Stimulated activated CD8-positive, alpha-beta memory T cell treated with anti-CD3 and anti-CD28 coated beads, Interleukin-7, amount 100 ng/mL, for 24 hours (primary cell): Measurements from ENCODE around the gene UGDH.
"Not testable (repeated sequence)": the region's sequence is repeated elsewhere in the genome, so short reads cannot be mapped to it uniquely, and the experiment has no call there.

ENCODE experiments used
- DNase-seq: peaks from one replicate; pipeline ENCODE4 v3.0.0-alpha.2; 2020; ENCODE audit warnings: low read depth

Gene UGDH

DNA sequence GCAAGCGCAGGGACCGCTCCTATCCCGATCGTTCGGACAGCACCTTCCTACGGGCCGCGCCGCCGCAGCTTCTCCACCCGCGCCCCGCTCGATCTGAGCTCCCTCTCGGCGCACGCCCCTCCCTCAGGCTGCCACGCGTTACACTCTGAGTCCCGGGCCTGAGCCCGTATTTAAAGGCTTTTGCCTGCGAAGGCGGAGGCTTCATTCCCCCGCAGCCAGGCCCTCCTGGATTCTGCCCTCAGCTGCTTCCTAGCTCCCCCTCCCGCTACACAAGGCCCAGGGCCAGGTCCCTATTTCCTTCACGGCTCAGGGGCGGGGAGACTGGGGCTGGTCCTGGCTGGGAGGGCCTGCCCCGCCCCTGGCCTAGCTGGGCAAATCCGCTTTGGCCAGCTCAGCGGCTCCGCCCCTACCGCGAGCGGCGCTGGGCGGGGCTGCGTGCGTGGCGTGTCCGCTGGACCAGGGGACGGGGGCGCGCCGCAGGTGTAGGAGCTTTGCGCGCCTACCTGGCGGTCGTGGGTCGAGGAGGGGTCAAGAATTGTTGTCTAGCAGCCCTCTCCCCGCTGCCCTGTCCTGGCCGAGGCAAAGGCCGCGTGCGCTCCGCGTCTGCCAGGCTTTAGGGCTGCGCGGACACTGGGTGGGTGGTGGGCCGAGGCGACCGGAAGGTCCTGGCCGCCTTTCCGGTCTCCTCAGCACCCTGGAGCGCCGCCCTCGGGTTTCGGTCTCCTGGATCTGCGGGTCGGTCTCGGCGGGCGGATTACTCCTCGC is at the start of gene UGDH:
Gene UGDH, minus strand, starts transcription at position 144 of the 765 bp plus-strand sequence. CDS start 5,927 bp downstream, outside the sequence.
- DNase-seq, result peak; percentile 78

DNA sequence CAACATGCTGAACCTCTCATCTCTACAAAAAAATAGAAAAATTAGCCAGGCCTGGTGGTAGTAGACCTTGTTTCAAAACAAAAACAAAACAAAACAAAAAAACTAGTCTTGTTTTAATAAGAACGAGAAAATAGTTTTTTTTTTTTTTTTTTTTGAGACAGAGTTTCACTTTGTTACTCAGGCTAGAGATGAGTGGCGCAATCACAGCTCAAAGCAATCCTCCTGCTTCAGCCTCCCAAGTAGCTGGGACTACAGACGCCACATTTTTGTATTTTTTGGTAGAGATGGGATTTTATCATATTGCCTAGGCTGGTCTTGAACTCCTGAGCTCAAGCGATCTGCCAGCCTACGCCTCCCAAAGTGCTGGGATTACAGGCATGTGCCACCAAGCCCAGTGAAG is 47.7 kb upstream of the UGDH start:
- DNase-seq, result no peak

DNA sequence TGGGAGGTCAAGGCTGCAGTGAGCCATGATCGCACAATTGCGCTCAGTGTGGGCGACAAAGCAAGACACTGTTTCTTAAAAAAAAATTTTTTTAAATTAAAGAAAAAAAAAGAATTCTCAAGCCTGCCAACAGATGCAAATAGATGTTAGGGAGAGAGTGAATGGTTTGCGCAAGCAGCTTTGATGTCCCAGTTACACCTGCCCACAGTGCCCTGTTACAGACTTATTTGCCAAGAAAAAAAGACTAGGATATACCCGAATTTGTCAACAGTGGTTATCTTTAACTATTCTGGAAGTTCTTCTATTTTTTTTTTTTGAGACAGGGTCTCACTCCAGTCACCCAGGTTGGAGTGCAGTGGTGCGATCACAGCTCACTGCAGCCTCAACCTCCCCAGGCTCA is 44.3 kb upstream of the UGDH start:
- DNase-seq, result no peak

DNA sequence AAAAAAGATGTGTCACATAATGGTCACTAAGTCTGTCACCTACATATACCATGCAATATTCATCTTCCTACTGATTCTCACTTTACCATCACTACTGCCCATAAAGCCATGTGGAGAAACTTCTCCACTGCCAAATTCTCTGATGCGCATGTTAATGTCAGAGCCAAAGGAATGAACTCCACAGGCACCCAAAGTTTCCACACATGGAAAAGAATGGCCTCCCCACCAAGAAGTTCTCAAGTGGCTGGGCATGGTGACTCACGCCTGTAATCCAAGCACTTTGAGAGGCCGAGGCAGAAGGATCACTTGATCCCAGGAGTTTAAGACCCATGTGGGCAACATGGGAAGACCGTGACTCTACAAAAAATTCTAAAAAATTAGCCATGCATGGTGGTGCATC is 43.8 kb upstream of the UGDH start:
- no peak for DNase-seq

DNA sequence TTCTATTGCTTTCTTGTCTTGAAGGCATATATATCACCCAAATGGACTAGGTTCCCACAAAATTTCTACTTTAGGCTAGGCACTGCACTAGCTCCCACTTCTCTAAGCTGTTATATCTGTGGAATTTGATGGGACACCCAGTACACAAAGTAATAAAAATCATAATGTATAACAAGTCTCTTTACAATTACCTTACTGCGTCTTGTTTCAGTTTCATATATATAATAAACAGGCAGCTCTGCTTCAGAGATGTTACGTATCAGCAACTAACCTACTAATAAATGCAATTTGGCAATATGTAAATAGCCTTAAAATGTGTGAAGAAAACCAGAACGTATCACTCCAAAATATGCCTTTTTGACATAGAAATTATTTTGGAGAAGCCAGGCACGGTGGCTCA is 42.0 kb upstream of the UGDH start:
- no peak for DNase-seq

DNA sequence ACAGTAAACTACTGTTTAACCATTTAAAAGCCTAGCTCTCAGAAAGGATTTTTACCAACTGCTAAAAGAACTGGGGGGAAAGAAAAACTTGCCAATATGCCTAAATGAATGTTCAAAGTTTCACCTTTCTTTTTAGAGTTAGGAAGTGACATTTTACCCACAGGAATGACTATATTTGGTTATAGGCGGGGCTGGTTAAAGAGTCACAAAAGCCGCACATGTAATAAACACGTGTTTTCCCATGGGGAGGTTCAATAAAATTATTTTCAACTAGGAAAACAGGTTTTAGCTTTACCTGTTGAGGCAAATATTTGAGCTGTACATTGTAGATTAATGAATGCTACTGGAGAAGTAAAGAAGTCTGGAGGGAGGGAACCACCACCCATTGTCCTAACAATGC is 41.6 kb upstream of the UGDH start:
- no peak for DNase-seq

DNA sequence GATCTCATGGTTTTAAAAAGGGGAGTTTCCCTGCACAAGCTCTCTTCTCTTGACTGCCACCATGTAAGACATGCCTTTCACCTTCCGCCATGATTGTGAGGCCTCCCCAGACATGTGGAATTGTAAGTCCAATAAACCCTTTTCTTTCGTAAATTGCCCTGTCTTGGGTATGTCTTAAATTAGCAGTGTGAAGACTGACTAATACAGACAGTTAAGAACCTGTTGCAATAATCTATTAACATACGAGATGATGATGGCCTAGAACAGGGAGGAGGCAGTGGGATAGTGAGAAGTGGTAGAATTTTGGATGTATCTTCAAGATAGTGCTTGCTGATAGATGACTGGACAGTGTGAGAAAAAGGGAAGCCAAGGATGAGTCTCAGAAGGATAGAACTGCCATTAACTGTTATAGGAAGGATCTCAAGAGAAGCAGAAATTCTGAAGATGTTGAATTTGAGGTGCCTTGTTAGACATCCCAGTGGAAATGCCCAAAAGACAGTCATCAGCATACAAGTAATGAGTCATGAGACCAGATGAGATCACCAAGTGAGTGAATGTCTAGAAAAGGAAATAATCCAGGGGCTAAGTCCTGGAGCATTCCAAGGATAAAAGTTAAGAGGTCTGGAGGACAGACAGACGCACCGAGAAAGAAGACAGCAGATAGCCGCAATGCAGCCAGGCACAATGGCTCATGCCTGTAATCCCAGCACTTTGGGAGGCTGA is 38.8 kb upstream of the UGDH start:
- no peak for DNase-seq

DNA sequence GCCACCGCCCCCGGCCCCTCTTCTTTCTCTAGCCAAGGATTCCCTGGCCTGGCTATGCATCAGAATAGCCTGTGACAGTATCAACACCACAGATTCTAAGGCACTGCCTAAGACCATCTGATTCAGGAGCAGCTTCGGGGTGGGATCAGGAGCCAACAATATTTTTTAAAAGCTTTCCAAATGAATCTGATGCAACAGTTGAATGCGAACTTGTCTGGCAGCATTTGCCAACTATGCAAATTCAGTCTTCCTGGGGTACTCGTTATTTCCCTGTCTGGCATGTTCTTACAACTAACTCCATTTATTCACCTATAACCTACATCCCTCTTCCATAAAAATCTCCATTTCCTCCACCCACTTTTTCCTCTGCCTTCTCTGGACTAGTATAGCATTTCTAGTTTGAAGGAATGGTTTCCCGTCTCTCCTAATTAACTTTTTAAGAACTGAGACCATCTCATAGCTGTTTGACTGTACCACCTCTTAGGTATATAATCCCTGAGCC is 36.2 kb upstream of the UGDH start:
- no peak for DNase-seq

DNA sequence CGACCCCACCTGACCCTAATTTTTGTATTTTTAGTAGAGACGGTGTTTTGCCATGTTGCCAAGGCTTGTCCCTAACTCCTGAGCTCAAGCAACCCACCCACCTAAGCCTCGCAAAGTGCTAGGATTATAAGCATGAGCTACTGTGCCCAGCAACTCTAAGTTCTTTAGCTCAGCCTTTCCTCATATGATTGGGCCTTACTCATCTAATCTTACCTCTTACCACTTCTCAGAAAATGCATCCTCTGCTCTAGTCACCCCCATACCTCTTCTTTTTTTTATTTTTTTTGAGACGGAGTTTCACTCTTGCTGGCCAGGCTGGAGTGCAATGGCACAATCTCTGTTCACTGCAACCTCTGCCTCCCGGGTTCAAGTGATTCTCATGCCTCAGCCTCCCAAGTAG is 35.6 kb upstream of the UGDH start:
- no peak for DNase-seq

DNA sequence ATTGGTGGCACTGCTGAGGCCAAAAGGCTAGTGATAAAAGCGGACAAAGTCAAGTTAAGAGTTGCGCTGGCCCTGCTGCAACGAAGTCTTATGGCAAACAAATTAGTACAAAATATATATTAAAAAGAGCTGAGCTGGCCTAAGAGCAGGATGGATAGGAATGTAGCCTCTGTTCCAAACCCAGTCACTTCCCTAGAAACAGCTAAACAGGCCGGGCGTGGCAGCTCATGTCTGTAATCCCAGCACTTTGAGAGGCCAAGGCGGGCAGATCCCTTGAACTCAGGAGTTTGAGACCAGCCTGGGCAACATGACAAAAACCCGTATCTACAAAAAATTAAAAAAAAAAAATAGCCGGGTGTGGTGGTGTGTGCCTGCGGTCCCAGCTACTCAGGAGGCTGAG is 32.4 kb upstream of the UGDH start:
- no peak for DNase-seq

DNA sequence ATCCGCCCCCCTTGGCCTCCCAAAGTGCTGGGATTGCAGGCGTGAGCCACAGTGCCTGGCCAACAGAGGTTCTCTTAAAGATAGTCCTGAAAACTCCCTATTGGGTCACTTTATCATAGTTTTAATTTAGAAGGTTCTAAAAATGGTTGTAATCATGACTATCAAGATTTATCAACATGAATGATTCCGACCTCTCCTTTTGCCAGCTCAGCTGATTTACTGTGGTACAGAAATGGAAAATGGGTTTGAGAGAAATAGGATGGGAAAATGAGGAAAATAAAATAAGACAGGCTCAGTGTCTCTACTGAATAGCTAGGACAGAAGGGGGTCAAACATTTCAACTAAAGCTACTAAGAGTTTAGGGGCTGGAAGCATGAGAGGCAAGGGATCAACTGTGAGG is 28.2 kb upstream of the UGDH start:
- no peak for DNase-seq

DNA sequence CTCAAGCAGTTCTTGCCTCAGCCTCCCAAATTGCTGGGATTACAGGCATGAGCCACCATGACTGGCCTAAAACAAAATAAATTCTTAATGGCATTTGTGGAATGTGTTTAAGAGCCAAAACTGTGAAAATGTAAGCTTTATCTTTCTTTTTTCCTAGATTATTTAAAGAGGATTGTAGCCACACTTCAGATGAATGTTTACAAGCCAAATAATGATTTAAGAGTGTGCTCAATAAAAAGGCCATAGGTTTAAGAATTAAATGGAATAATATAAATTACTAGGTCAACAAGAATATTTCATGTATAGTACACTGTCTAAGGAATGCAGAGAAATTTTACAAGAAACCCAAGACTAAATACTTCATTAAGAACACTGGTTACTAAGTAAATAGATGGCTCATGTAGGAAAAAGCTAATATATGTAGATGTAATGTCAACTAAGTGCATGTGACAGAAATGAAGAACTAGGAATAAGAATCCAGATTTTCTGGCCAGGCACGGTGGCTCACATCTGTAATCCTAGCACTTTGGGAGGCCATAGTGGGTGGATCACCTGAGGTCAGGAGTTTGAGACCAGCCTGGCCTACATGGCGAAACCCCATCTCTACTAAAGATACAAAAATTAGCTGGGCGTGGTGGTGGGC is 21.3 kb upstream of the UGDH start:
- DNase-seq, result no peak

DNA sequence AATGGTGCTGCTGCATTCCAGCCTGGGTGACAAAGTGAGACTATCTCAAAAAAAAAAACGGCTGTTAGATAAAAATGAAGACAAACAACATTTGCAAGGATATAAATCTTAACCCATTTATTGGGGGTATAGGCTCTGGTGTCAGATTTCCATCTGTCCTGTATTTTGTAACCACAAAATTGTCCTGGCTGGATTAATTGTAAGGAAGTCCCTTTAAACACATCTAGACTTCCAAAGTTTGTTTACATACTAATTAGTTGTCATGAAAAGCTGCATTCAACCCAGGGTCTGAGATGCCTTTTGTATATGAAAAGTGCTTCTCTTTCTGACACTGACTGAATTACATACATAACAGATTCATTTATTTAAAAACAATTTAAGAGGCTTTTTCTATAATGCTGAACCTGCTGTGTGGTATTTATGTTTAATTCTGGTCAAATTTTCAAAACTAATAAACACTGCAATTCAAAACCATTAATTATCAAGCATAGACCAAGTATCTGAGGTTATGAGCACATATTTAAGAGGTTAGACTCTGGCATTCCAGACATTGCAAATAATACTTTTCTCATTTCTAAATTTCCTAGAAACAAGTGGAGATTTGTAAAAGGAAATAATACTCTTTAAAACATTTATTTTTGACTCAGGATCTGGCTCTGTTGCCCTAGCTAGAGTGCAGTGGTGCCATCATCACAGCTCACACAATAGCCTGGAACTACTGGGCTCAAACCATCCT is 17.5 kb upstream of the UGDH start:
- DNase-seq, result no peak

DNA sequence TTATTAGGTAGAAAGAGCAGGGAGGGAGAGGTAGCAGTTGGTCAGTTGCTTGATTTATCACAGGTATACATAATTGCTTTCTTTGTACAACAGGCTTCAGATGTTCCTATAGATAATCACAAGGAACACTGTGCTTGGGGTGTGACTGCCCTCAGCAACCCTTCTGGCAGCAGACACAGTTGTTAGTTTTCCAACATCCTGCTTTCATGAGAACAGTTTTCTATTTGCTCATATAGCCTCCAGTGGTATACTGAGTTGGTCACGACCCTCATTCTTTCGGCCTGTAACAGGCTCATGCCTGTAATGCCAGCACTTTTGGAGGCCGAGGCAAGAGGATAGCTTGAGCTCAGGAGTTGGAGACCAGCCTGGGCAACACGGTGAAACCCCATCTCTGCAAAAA is 16.8 kb upstream of the UGDH start:
- DNase-seq, result not testable (repeated sequence)

DNA sequence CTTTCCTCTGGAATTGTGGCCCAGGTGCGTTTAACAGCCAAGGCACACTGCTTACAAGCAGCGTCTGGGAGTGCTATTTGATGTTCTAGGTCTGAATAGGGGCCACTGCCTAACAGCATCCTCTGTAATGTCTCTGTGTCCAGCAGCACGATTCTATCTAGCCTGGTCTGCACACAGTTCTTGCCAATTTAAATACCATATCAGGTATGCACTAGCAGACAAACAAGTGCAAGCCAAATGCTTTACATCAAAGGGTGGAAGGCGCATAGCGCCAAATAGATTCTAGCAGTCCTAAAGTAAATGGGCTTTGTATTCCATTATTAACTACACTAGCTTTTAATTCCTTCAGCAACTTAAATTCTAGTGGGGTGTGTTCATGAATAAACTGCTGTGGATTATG is 15.8 kb upstream of the UGDH start:
- no peak for DNase-seq

DNA sequence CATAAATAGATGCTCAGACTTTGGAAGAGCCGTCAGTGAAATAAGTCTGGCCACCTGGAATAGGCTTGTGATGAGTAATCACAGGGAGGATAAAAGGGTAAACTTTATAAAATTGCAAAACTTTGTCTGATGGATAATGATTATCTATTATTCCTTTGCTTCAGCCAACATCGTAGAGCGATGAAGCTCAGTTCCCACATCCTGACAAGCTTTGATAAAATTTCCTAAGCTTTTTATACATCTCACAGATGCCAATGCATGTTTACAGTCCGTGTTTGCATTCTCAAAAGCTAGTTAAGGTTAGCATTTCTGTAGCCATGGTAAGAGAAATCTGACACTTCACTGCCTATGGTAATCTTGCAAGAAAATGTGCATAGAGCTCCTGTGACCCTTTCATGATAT is 15.4 kb upstream of the UGDH start:
- no peak for DNase-seq

DNA sequence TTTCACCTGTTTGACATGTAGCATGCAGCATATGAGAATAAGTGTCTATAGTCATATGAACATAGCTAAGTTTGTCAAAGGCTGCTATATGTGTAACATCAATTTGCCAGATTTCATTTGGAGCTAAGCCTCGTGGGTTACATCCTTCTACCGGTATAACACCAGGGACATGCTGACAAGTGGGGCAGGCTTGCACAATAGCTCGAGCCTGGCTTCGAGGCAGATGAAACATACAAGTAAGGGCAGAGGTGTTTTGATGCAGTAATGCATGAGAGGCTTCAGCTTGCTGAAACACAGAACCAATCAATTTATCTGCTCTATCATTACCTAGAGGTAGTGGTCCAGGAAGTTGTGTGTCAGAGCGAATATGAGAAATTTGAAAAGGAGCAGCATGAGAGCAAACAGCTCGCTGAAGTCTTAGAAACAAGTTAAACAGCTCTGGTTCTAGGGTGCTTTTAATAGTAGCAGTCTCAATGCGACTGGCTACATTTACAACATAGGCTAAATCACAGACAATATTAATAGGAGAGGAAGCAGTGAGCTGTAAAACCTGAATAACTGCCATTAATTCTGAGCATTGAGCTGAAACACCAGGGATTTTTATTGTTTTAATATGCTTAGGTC is 14.9 kb upstream of the UGDH start:
- DNase-seq, result no peak

DNA sequence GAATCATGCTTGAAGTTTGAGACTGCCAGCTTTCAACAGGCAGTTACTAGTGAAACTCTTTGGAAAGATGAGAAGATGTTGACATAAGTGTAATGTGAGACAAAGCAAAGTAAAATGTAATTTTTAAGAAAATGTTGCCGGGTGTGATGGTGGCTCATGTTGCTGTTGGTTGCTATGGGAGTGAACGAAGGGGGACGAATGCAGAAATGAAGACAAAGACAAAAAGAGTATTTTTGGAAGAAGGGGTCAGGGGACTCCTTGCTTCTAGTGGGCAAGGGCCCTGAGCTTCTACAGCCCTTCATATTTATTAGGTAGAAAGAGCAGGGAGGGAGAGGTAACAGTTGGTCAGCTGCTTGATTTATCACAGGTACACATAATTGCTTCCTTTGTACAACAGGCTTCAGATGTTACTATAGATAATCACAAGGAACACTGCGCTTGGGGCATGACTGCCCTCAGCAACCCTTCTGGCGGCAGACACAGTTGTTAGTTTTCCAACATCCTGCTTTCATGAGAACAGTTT is 11.9 kb upstream of the UGDH start:
- no peak for DNase-seq

DNA sequence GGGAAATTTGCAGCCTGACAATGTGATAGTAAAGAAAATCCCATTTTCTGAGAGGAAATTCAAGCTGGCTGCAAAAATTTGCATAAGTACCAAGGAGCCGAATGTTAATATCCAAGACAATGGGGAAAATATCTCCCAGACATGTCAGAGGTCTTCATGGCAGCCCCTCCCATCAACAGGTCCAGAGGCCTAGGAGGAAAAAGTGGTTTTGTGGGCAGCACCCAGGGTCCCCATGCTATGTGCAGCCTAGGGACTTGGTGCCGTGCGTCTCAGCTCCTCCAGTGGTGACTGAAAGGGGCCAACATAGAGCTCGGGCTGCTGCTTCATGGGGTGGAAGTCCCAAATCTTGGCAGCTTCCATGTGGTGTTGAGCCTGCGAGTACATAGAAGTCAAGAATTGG is 6.3 kb upstream of the UGDH start:
- DNase-seq, result no peak

DNA sequence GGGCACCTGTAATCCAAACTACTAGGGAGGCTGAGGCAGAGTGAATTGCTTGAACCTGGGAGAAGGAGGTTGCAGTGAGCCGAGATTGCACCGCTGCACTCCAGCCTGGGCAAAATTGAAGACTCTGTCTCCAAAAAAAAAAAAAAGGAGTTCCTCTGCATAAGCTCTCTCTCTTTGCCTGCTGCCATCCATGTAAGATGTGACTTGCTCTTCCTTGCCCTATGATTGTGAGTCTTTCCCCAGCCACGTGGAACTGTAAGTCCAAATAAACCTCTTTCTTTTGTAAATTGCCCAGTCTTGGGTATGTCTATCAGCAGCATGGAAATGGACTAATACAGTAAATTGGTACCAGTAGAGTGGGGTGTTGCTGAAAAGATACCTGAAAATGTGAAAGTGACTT is 5.0 kb upstream of the UGDH start:
- not testable (repeated sequence) for DNase-seq

DNA sequence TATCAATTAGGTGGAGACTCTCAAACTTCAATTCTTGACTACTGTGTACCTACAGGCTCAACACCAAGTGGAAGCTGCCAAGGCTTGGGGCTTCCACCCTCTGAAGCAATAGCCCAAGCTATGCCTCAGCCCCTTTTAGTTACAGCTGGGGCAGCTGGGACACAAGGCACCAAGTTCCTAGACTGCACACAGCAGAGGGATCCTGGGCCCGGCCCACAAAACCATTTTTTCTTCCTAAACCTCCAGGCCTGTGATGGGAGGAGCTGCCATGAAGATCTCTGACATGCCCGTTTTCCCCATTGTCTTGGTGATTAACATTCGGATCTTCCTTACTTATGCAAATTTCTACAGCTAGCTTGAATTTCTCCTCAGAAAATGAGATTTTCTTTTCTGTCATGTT is 3.4 kb upstream of the UGDH start:
- DNase-seq, result no peak

DNA sequence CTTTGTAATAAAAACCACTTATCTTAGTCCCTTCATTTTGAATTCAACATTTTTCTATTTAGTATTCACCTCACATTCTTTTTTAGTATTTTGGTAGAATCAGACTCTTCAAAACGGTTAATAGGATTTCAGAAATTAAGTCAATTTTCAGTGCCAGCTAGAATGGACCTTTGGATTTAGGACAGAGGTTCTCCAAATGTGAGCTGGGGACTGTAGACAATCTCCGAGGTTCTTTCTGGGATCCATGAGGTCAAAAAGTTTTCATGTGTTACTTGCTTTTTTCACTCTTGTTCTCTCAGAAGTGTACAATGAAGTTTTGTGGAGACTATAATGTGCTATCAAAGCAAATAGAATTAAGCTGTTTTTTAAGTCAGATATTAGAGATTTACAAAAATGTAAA is 2.3 kb upstream of the UGDH start:
- no peak for DNase-seq
